Endothelial cell of umbilical vein (primary cell): ENCODE results near the gene GBP7.

Experiments
- EZH2 ChIP-seq: IDR thresholded peaks from 2 replicates; pipeline ENCODE4 v1.6.1; 2012; ENCODE audit warnings: borderline replicate concordance, low read depth, mild to moderate bottlenecking, moderate library complexity, low read length, inconsistent platforms; ENCODE audit not compliant: severe bottlenecking
- FOS ChIP-seq: IDR thresholded peaks from 2 replicates; pipeline ENCODE4 v1.6.1; 2011; ENCODE audit warnings: mild to moderate bottlenecking, low read length, moderate library complexity, borderline replicate concordance; ENCODE audit not compliant: insufficient read depth
- GATA2 ChIP-seq: IDR thresholded peaks from 2 replicates; pipeline ENCODE4 v1.7.0; 2011; ENCODE audit warnings: low read depth, mild to moderate bottlenecking, moderate library complexity, mixed read lengths, low read length; ENCODE audit not compliant: insufficient read length, insufficient read depth
- JUN ChIP-seq: IDR thresholded peaks from 2 replicates; pipeline ENCODE4 v1.6.1; 2011; ENCODE audit warnings: borderline replicate concordance, low read depth; ENCODE audit not compliant: insufficient read length, insufficient read depth
- MYC ChIP-seq: IDR thresholded peaks from one replicate; pipeline ENCODE4 v1.6.1; 2011; ENCODE audit warnings: mild to moderate bottlenecking, low read depth, low read length
- POLR2A ChIP-seq: IDR thresholded peaks from 2 replicates; pipeline ENCODE4 v1.6.1; 2012; ENCODE audit warnings: low read depth, mild to moderate bottlenecking, control low read depth, low read length
- POLR2AphosphoS5 ChIP-seq: IDR thresholded peaks from 2 replicates; pipeline ENCODE4 v1.6.1; 2012; ENCODE audit warnings: low read depth, mild to moderate bottlenecking, control low read depth, low read length, moderate library complexity; ENCODE audit not compliant: insufficient read depth
- TF ChIP-seq, protein P1 (sequence below), 2 donors: IDR thresholded peaks; 1 replicate in 1 of 2; 2 replicates in 1 of 2; pipeline ENCODE4 v1.5.1; 2011; ENCODE audit warnings: low read length in 2 of 2, mild to moderate bottlenecking in 2 of 2, moderate library complexity in 2 of 2, control low read depth in 1 of 2, inconsistent platforms in 1 of 2, low read depth in 1 of 2; ENCODE audit not compliant: insufficient read depth in 1 of 2; ENCODE audit errors: extremely low read depth in 1 of 2
- TF ChIP-seq, protein P2 (sequence below): IDR thresholded peaks from 2 replicates; pipeline ENCODE4 v1.6.1; 2011; ENCODE audit not compliant: insufficient read depth, insufficient read length

DNA sequence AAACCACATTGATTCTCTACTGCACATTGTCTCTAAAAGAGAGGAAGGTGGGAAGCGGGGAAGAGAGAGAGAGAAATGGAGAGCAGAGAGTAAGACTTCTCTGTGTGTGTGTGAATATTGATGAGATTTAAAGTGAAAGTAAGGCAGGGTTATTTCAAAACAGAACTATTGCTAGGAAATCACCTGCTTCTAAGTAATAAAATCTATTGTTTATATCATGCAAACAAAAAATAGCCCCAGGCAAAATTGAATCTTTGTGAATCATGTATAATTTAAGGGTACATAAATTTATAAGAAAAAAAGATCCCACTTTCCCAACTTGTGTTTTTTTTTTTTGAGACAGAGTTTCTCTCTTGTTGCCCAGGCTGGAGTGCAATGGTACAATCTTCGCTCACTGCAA lies 1.2 kb upstream of the GBP7 start:
- TF ChIP-seq POLR2A: no peak
- no peak for TF ChIP-seq MYC
- TF ChIP-seq, protein P1, sequence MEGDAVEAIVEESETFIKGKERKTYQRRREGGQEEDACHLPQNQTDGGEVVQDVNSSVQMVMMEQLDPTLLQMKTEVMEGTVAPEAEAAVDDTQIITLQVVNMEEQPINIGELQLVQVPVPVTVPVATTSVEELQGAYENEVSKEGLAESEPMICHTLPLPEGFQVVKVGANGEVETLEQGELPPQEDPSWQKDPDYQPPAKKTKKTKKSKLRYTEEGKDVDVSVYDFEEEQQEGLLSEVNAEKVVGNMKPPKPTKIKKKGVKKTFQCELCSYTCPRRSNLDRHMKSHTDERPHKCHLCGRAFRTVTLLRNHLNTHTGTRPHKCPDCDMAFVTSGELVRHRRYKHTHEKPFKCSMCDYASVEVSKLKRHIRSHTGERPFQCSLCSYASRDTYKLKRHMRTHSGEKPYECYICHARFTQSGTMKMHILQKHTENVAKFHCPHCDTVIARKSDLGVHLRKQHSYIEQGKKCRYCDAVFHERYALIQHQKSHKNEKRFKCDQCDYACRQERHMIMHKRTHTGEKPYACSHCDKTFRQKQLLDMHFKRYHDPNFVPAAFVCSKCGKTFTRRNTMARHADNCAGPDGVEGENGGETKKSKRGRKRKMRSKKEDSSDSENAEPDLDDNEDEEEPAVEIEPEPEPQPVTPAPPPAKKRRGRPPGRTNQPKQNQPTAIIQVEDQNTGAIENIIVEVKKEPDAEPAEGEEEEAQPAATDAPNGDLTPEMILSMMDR (IDR thresholded peaks at IDR 0.05; ENCODE audit: extremely low read depth in 1 of 2, insufficient read depth in 1 of 2, low read depth in 1 of 2, low read length in 2 of 2): no peak
- TF ChIP-seq, protein P2, sequence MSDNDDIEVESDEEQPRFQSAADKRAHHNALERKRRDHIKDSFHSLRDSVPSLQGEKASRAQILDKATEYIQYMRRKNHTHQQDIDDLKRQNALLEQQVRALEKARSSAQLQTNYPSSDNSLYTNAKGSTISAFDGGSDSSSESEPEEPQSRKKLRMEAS: no peak
- no peak for TF ChIP-seq POLR2AphosphoS5
- no peak for TF ChIP-seq EZH2
- no peak for TF ChIP-seq GATA2
- TF ChIP-seq JUN: no peak
- TF ChIP-seq FOS: no peak
